IMR-90 (cell line): ENCODE measurements around the gene HNRNPC.

Source experiments
- MAFK ChIP-seq: IDR thresholded peaks from 2 replicates; pipeline ENCODE4 v1.6.1; 2012; ENCODE audit warnings: low read depth, low read length, improper control_type of control experiment
- POLR2A ChIP-seq: IDR thresholded peaks from 2 replicates; pipeline ENCODE4 v1.6.1; 2012; ENCODE audit warnings: mild to moderate bottlenecking, low read depth, low read length
- RAD21 ChIP-seq: IDR thresholded peaks from 2 replicates; pipeline ENCODE4 v1.6.1; 2012; ENCODE audit warnings: low read length, improper control_type of control experiment
- RFX5 ChIP-seq: IDR thresholded peaks from 2 replicates; pipeline ENCODE4 v1.8.0; 2012; ENCODE audit warnings: low read depth, mild to moderate bottlenecking, low read length, moderate library complexity
- SMC3 ChIP-seq: fragments of 150-350 bp; IDR thresholded peaks from 2 replicates; pipeline ENCODE4 v1.6.1; 2016; ENCODE audit warnings: low read depth, mild to moderate bottlenecking, antibody characterized with exemption, low read length, moderate library complexity
- TF ChIP-seq, protein P1 (sequence below): conservative IDR thresholded peaks from 2 replicates; pipeline ENCODE4 v1.5.1; 2012; ENCODE audit warnings: mild to moderate bottlenecking, low read depth, low read length, improper control_type of control experiment
- TF ChIP-seq, protein P2 (sequence below): fragments of 150-350 bp; IDR thresholded peaks from 2 replicates; pipeline ENCODE4 v1.6.1; 2017; ENCODE audit warnings: mild to moderate bottlenecking, antibody characterized with exemption, low read length, low read depth

DNA sequence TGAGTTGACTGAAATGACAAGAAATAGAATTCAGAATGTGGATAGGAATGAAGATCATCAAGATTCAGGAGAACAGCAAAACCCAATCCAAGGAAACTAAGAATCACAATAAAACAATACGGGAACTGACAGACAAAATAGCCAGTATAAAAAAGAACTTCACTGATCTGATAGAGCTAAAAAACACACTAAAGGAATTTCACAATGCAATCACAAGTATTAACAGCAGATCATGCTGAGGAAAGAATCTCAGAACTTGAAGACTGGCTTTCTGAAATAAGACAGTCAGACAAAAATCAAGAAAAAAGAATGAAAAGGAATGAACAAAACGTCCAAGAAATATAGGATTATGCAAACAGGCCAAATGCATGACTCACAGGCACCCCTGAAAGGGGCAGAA lies 98.1 kb downstream of the HNRNPC start:
- TF ChIP-seq POLR2A = no peak
- TF ChIP-seq, protein P1, sequence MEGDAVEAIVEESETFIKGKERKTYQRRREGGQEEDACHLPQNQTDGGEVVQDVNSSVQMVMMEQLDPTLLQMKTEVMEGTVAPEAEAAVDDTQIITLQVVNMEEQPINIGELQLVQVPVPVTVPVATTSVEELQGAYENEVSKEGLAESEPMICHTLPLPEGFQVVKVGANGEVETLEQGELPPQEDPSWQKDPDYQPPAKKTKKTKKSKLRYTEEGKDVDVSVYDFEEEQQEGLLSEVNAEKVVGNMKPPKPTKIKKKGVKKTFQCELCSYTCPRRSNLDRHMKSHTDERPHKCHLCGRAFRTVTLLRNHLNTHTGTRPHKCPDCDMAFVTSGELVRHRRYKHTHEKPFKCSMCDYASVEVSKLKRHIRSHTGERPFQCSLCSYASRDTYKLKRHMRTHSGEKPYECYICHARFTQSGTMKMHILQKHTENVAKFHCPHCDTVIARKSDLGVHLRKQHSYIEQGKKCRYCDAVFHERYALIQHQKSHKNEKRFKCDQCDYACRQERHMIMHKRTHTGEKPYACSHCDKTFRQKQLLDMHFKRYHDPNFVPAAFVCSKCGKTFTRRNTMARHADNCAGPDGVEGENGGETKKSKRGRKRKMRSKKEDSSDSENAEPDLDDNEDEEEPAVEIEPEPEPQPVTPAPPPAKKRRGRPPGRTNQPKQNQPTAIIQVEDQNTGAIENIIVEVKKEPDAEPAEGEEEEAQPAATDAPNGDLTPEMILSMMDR = no peak
- no peak for TF ChIP-seq RFX5
- TF ChIP-seq MAFK = no peak
- TF ChIP-seq, protein P2, sequence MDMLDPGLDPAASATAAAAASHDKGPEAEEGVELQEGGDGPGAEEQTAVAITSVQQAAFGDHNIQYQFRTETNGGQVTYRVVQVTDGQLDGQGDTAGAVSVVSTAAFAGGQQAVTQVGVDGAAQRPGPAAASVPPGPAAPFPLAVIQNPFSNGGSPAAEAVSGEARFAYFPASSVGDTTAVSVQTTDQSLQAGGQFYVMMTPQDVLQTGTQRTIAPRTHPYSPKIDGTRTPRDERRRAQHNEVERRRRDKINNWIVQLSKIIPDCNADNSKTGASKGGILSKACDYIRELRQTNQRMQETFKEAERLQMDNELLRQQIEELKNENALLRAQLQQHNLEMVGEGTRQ = no peak
- no peak for TF ChIP-seq RAD21
- TF ChIP-seq SMC3 = no peak
